GM10248 (cell line): ENCODE data around the gene LAMA2.

Experiments used
- CTCF ChIA-PET: fragments of 300-600 bp; sonication (Branson Sonifier 250); formaldehyde crosslinking; extraction: SDS; loops from one replicate; lab custom pipeline; 2021; ENCODE audit warnings: antibody characterized with exemption; lab: Yijun Ruan, JAX
- POLR2A ChIA-PET: fragments of 350-650 bp; sonication (Branson Sonifier 250); formaldehyde crosslinking; extraction: SDS; loops from one replicate; lab custom pipeline; 2020; ENCODE audit warnings: antibody characterized with exemption; lab: Yijun Ruan, JAX
- DNase-seq: peaks from one replicate; pipeline ENCODE4 v3.0.0; 2012; ENCODE audit errors: extremely low spot score
- CTCF ChIP-seq: IDR thresholded peaks from 2 replicates; pipeline ENCODE4 v1.5.1; 2012; ENCODE audit warnings: mild to moderate bottlenecking, low read depth; ENCODE audit errors: extremely low read depth, missing control alignments, control extremely low read depth

LAMA2 gene

GRCh38 chr6:129481706-129482105, 598.8 kb downstream of the LAMA2 start:
- no peak for TF ChIP-seq CTCF
- DNase-seq, result no peak
- CTCF ChIA-PET, result interaction anchor here (1.1 to 1.9 kb wide), 3 partner anchors 10 to 21 kb away, joined by 3 to 4 read pairs (median 3); no protein-coding TSS in a partner anchor
- POLR2A ChIA-PET, result no interaction called here

- ChIA-PET POLR2A (no interaction called here), CTCF (interaction anchor here (1.3 to 2.9 kb wide), 6 partner anchors 10 to 18 kb away, joined by 4 to 8 read pairs (median 4); no protein-coding TSS in a partner anchor)
- no peak for TF ChIP-seq CTCF
- no peak for DNase-seq
Observed at GRCh38 chr6:129485746-129486145, 602.8 kb downstream of the LAMA2 start.

GRCh38 chr6:129486327-129486726, 603.4 kb downstream of the LAMA2 start:
- no peak for TF ChIP-seq CTCF
- DNase-seq, result no peak
- ChIA-PET CTCF (interaction anchor here (1.3 to 2.9 kb wide), 7 partner anchors 9 to 289 kb away, joined by 3 to 8 read pairs (median 4); no protein-coding TSS in a partner anchor), POLR2A (no interaction called here)

GRCh38 chr6:129488313-129488712, 605.4 kb downstream of the LAMA2 start:
- no peak for TF ChIP-seq CTCF
- POLR2A ChIA-PET, result no interaction called here
- CTCF ChIA-PET, result no interaction called here
- DNase-seq, result no peak

GRCh38 chr6:129489215-129489765, 606.4 kb downstream of the LAMA2 start:
- TF ChIP-seq CTCF, result no peak
- no peak for DNase-seq
- POLR2A ChIA-PET, result no interaction called here
- CTCF ChIA-PET, result interaction anchor here (2.5 to 5.3 kb wide), 2 partner anchors 10 to 13 kb away, joined by 16 to 35 read pairs; no protein-coding TSS in a partner anchor

GRCh38 chr6:129490521-129491255, 607.8 kb downstream of the LAMA2 start:
- TF ChIP-seq CTCF, result no peak
- peak; percentile 62 for DNase-seq
- POLR2A ChIA-PET, result no interaction called here
- CTCF ChIA-PET, result interaction anchor here (0.7 to 5.3 kb wide), 5 partner anchors 8 to 531 kb away, joined by 3 to 35 read pairs (median 10); no protein-coding TSS in a partner anchor
